H1 (cell line): ENCODE results near the gene DDI1. TPM values are rescaled to one million over a fixed set of nuclear protein-coding genes. Genes with fewer than 3 reads are reported as not detected.
"Not testable (repeated sequence)": the region's sequence is repeated elsewhere in the genome, so short reads cannot be mapped to it uniquely, and the experiment has no call there.

ENCODE experiments used
- CTCF ChIA-PET: fragments of 300-600 bp; sonication (Branson Sonifier 250); formaldehyde crosslinking; loops from one replicate; lab custom pipeline; 2021; ENCODE audit not compliant: partially characterized antibody; lab: Charles Lee
- POLR2A ChIA-PET: fragments of 300-600 bp; sonication (Branson Sonifier 250); formaldehyde crosslinking; loops from one replicate; lab custom pipeline; 2021; ENCODE audit warnings: inconsistent platforms; ENCODE audit not compliant: partially characterized antibody; lab: Charles Lee
- DNase-seq, 2 experiments: peaks; one replicate each; pipeline versions ENCODE4 v3.0.0 to v3.0.0-alpha.2; 2010 to 2022; ENCODE audit warnings: low spot score in 2 of 2, low read depth in 1 of 2, mixed read lengths in 1 of 2
- FAIRE-seq: peaks from 2 replicates; lab custom pipeline; 2011; peaks lifted over from hg19 to GRCh38; lab: Jason Lieb, UNC
- H2AFZ ChIP-seq: 2 replicates; pipeline ENCODE4 v1.8.1; 2012; ENCODE audit warnings: low read length, inconsistent platforms
- H2AK5ac ChIP-seq: 2 replicates; pipeline ENCODE4 v1.6.1; 2013; ENCODE audit warnings: low read depth, low read length
- H2BK120ac ChIP-seq: replicated peaks from 2 replicates; pipeline ENCODE3; 2013; ENCODE audit warnings: low read depth, low read length, inconsistent platforms
- H2BK12ac ChIP-seq: 2 replicates; pipeline ENCODE4 v1.6.1; 2013; ENCODE audit warnings: low read depth, low read length
- H2BK15ac ChIP-seq: 2 replicates; pipeline ENCODE4 v1.6.1; 2013; ENCODE audit warnings: low read length
- H2BK20ac ChIP-seq: 2 replicates; pipeline ENCODE4 v1.6.1; 2013; ENCODE audit warnings: low read length
- H2BK5ac ChIP-seq: 2 replicates; pipeline ENCODE4 v1.6.1; 2013; ENCODE audit warnings: low read depth, low read length
- H3K14ac ChIP-seq: 2 replicates; pipeline ENCODE4 v1.6.1; 2013; ENCODE audit warnings: inconsistent platforms; ENCODE audit not compliant: insufficient read length
- H3K18ac ChIP-seq: 2 replicates; pipeline ENCODE4 v1.6.1; 2013; ENCODE audit warnings: low read length; ENCODE audit errors: extremely low read depth
- H3K23ac ChIP-seq: 2 replicates; pipeline ENCODE4 v1.6.1; 2013; ENCODE audit warnings: inconsistent platforms; ENCODE audit not compliant: insufficient read length
- H3K23me2 ChIP-seq: 2 replicates; pipeline ENCODE4 v1.6.1; 2013; ENCODE audit warnings: low read depth, low read length
- H3K27ac ChIP-seq: 2 replicates; pipeline ENCODE4 v1.6.1; 2011; ENCODE audit warnings: low read depth, low read length, inconsistent platforms
- H3K27me3 ChIP-seq, 4 experiments: replicated peaks in 1 of 4; 1 replicate in 1 of 4; 2 replicates in 3 of 4; pipeline versions ENCODE4 v1.6.1 to v1.8.1; 2011 to 2013; ENCODE audit warnings: low read length in 3 of 4, mild to moderate bottlenecking in 3 of 4, inconsistent platforms in 2 of 4, mixed read lengths in 2 of 4, moderate library complexity in 1 of 4; ENCODE audit not compliant: control insufficient read depth in 3 of 4, insufficient read depth in 3 of 4; ENCODE audit errors: extremely low read depth in 1 of 4
- H3K36me3 ChIP-seq, 4 experiments: 2 replicates each; pipeline versions ENCODE4 v1.6.1 to v1.8.1; 2011 to 2013; ENCODE audit warnings: mild to moderate bottlenecking in 4 of 4, low read length in 3 of 4, moderate library complexity in 2 of 4, control low read depth in 1 of 4, inconsistent platforms in 1 of 4; ENCODE audit not compliant: insufficient read depth in 4 of 4, control insufficient read depth in 2 of 4
- H3K4ac ChIP-seq: replicated peaks from 2 replicates; pipeline ENCODE3; 2013; ENCODE audit warnings: low read length, low read depth, mixed read lengths, inconsistent platforms; ENCODE audit not compliant: insufficient read length
- H3K4me1 ChIP-seq, 4 experiments: replicated peaks in 1 of 4; 1 replicate in 1 of 4; 2 replicates in 3 of 4; pipeline versions ENCODE4 v1.6.1 to v1.8.1; 2011 to 2013; ENCODE audit warnings: low read length in 3 of 4, inconsistent platforms in 2 of 4, mixed read lengths in 1 of 4; ENCODE audit not compliant: insufficient read depth in 4 of 4, control insufficient read depth in 3 of 4
- H3K4me2 ChIP-seq, 2 experiments: 2 replicates each; pipeline versions ENCODE4 v1.6.1 to v1.8.1; 2011 to 2013; ENCODE audit warnings: low read depth in 2 of 2, low read length in 2 of 2, control low read depth in 1 of 2, inconsistent platforms in 1 of 2, mild to moderate bottlenecking in 1 of 2; ENCODE audit not compliant: insufficient read depth in 1 of 2
- H3K4me3 ChIP-seq, 4 experiments: fragments of 200-600, 300-600 bp in 1 of 4; sonication (generic), shearing (Covaris generic), sonication (Bioruptor Twin) in 1 of 4; 2 replicates each; pipeline versions ENCODE4 v1.5.1 to v1.8.1; 2011 to 2016; ENCODE audit warnings: low read length in 4 of 4, low read depth in 3 of 4, control low read depth in 2 of 4, inconsistent platforms in 2 of 4, mild to moderate bottlenecking in 2 of 4, mixed read lengths in 1 of 4, moderate library complexity in 1 of 4; ENCODE audit not compliant: insufficient read depth in 2 of 4; ENCODE audit errors: extremely low read depth in 1 of 4
- H3K56ac ChIP-seq: replicated peaks from 2 replicates; pipeline ENCODE3; 2013; ENCODE audit warnings: low read depth, mild to moderate bottlenecking, mixed read lengths, low read length, inconsistent platforms; ENCODE audit not compliant: insufficient read length
- H3K79me1 ChIP-seq: 2 replicates; pipeline ENCODE4 v1.6.1; 2013; ENCODE audit warnings: low read depth, low read length, control low read depth
- H3K79me2 ChIP-seq, 2 experiments: 2 replicates each; pipeline versions ENCODE4 v1.6.1 to v1.8.1; 2012 to 2013; ENCODE audit warnings: low read length in 2 of 2, mild to moderate bottlenecking in 2 of 2, inconsistent platforms in 1 of 2; ENCODE audit not compliant: insufficient read depth in 2 of 2, control insufficient read depth in 1 of 2
- H3K9ac ChIP-seq, 4 experiments: replicated peaks in 1 of 4; 1 replicate in 1 of 4; 2 replicates in 3 of 4; pipeline versions ENCODE4 v1.6.1 to v1.8.1; 2011 to 2013; ENCODE audit warnings: low read depth in 3 of 4, low read length in 3 of 4, control low read depth in 2 of 4, mild to moderate bottlenecking in 2 of 4, moderate library complexity in 2 of 4, inconsistent platforms in 1 of 4; ENCODE audit errors: extremely low read depth in 1 of 4
- H3K9me3 ChIP-seq, 2 experiments: 2 replicates each; pipeline versions ENCODE4 v1.6.1 to v1.8.1; 2012 to 2013; ENCODE audit warnings: mild to moderate bottlenecking in 2 of 2, moderate library complexity in 2 of 2, control low read depth in 1 of 2, inconsistent platforms in 1 of 2, low read depth in 1 of 2, low read length in 1 of 2, mixed read lengths in 1 of 2; ENCODE audit not compliant: insufficient read depth in 2 of 2
- H4K20me1 ChIP-seq, 2 experiments: replicated peaks in 1 of 2; 2 replicates each; pipeline versions ENCODE3 to v1.8.1; 2011 to 2013; ENCODE audit warnings: inconsistent platforms in 2 of 2, low read length in 2 of 2, mild to moderate bottlenecking in 1 of 2; ENCODE audit not compliant: insufficient read depth in 2 of 2, control insufficient read depth in 1 of 2
- H4K5ac ChIP-seq: 2 replicates; pipeline ENCODE4 v1.6.1; 2013; ENCODE audit warnings: low read length, low read depth, mixed read lengths, inconsistent platforms; ENCODE audit not compliant: insufficient read length
- H4K8ac ChIP-seq: 2 replicates; pipeline ENCODE4 v1.8.0; 2013; ENCODE audit warnings: mild to moderate bottlenecking, moderate library complexity, low read length, inconsistent platforms; ENCODE audit not compliant: insufficient read depth; ENCODE audit errors: extremely low read depth
- H4K91ac ChIP-seq: replicated peaks from 2 replicates; pipeline ENCODE3; 2013; ENCODE audit warnings: low read length, mixed read lengths, inconsistent platforms; ENCODE audit not compliant: insufficient read length
- BCL11A ChIP-seq, 2 experiments: IDR thresholded peaks; one replicate each; pipeline ENCODE4 v1.6.1; 2011; ENCODE audit warnings: low read depth in 2 of 2, low read length in 2 of 2, mild to moderate bottlenecking in 2 of 2
- NANOG ChIP-seq: IDR thresholded peaks from 2 replicates; pipeline ENCODE4 v1.6.1; 2011; ENCODE audit warnings: low read length, low read depth, mild to moderate bottlenecking, inconsistent platforms; ENCODE audit not compliant: insufficient read depth, poor library complexity, severe bottlenecking
- PHF8 ChIP-seq: fragments of 200-600 bp; sonication (generic); conservative IDR thresholded peaks from 2 replicates; pipeline ENCODE4 v1.7.1; 2012; ENCODE audit warnings: low read depth, mild to moderate bottlenecking, inconsistent platforms, low read length, moderate library complexity
- RAD21 ChIP-seq, 2 experiments: IDR thresholded peaks in 1 of 2; conservative IDR thresholded peaks in 1 of 2; 2 replicates each; pipeline ENCODE4 v1.6.1; 2011; ENCODE audit warnings: low read depth in 2 of 2, low read length in 2 of 2, improper control_type of control experiment in 1 of 2, inconsistent platforms in 1 of 2, mild to moderate bottlenecking in 1 of 2, moderate library complexity in 1 of 2
- SIX5 ChIP-seq: IDR thresholded peaks from 2 replicates; pipeline ENCODE4 v1.6.1; 2011; ENCODE audit warnings: mild to moderate bottlenecking, low read depth, low read length
- TAF1 ChIP-seq: IDR thresholded peaks from 2 replicates; pipeline ENCODE4 v1.6.1; 2011; ENCODE audit warnings: mild to moderate bottlenecking, low read depth, low read length
- TCF12 ChIP-seq: IDR thresholded peaks from 2 replicates; pipeline ENCODE4 v1.6.1; 2011; ENCODE audit warnings: low read depth, mild to moderate bottlenecking, low read length
- ZNF274 ChIP-seq: IDR thresholded peaks from 2 replicates; pipeline ENCODE4 v1.7.0; 2012; ENCODE audit warnings: low read length, borderline replicate concordance; ENCODE audit errors: extremely low read depth
- WGBS, 2 experiments: shearing (Covaris generic) in 1 of 2; methylation state at CpG; one replicate each; pipeline versions ENCODE4 v1.1.6 to v1.1.7; 2013 to 2015; ENCODE audit warnings: low lambda C conversion rate in 2 of 2, mixed read lengths in 2 of 2, inconsistent platforms in 1 of 2, low coverage in 1 of 2, missing lambda C conversion rate in 1 of 2; ENCODE audit not compliant: insufficient replicate concordance in 2 of 2, insufficient coverage in 1 of 2, insufficient read length in 1 of 2; ENCODE audit errors: extremely low coverage in 1 of 2, missing lambda C conversion rate in 1 of 2; 5-methylcytosine and 5-hydroxymethylcytosine counted together
- polyA plus RNA-seq, 7 experiments: library from polyadenylated mRNA; depleted of rRNA in 3 of 7; stranded (reverse) in 5 of 7; unstranded in 2 of 7; fragments of >200 nt in 5 of 7; fragments of 200-250 nt in 2 of 7; gene quantifications; 1 replicate in 5 of 7; 2 replicates in 1 of 7; 4 replicates in 1 of 7; pipeline versions ENCODE4 v1.2.1 to v1.2.3, GENCODE V29; 2011 to 2013; ENCODE audit warnings: missing spikeins in 2 of 7, mixed read lengths in 2 of 7
- total RNA-seq: library from RNA; stranded (reverse); fragmentation: NEBNext Ultra II Directional; extraction: Animal tissue kit (Norgen Biotek cat#: 25700); gene quantifications from 2 replicates; pipeline ENCODE4 v1.2.1, GENCODE V29; 2021

Gene DDI1
- total and polyA plus RNA-seq, 2 of the 8 experiments (the other 6 are each of a cell fraction or from before 2014, with no cell fraction given): not detected

GRCh38 chr11:104046331-104046730 is 9.9 kb downstream of the DDI1 start (continued):
- TF ChIP-seq PHF8: no peak
- no peak for TF ChIP-seq TCF12
- no peak for TF ChIP-seq TAF1
- TF ChIP-seq NANOG: no peak
- no peak for TF ChIP-seq BCL11A (IDR thresholded peaks at IDR 0.05; ENCODE audit: low read depth in 2 of 2, low read length in 2 of 2)
- TF ChIP-seq SIX5: no peak
- TF ChIP-seq RAD21 (IDR thresholded peaks at IDR 0.05 in 1 of 2, conservative IDR thresholded peaks at IDR 0.05 in 1 of 2; ENCODE audit: low read depth in 2 of 2, low read length in 2 of 2): no peak
- no peak for TF ChIP-seq ZNF274

DNA sequence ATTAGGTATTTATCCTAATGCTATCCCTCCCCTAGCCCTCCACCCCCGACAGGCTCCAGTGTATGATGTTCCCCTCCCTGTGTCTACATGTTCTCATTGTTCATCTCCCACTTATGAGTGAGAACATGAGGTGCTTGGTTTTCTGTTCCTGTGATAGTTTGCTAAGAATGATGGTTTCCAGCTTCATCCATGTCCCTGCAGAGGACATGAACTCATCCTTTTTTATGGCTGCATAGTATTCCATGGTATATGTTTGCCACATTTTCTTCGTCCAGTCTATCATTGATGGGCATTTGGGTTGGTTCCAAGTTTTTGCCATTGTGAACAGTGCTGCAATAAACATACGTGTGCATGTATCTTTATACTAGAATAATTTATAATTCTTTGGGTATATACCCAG is 10.4 kb downstream of the DDI1 start:
- H3K9me3 ChIP-seq, H2AK5ac ChIP-seq, H3K27ac ChIP-seq, H3K36me3 ChIP-seq, H4K8ac ChIP-seq, POLR2A ChIA-PET, FAIRE-seq, DNase-seq, H4K5ac ChIP-seq, H3K18ac ChIP-seq, H3K4me1 ChIP-seq, H2BK5ac ChIP-seq, H3K56ac ChIP-seq, CTCF ChIA-PET, H4K91ac ChIP-seq, H3K23ac ChIP-seq, H4K20me1 ChIP-seq, H3K79me1 ChIP-seq, H2BK12ac ChIP-seq, H2AFZ ChIP-seq, H3K4me3 ChIP-seq, H3K79me2 ChIP-seq, H3K4me2 ChIP-seq, H2BK120ac ChIP-seq, H3K9ac ChIP-seq, H3K27me3 ChIP-seq, H3K23me2 ChIP-seq, H2BK20ac ChIP-seq, H2BK15ac ChIP-seq, H3K14ac ChIP-seq, H3K4ac ChIP-seq: not testable (repeated sequence)
- WGBS, 2 experiments: 84% methylated on average over 3 of the region's 3 CpGs; no CpG with 5 or more reads in 1 of the 2 experiments
